ENCODE data around the gene GOPC. TPM values are rescaled to one million over a fixed set of nuclear protein-coding genes. Genes with fewer than 3 reads are reported as not detected.

GOPC gene
- total and polyA plus RNA-seq, 2 of the 4 experiments (the other 2 are of a cell fraction): 23.4 to 23.8 TPM

DNA sequence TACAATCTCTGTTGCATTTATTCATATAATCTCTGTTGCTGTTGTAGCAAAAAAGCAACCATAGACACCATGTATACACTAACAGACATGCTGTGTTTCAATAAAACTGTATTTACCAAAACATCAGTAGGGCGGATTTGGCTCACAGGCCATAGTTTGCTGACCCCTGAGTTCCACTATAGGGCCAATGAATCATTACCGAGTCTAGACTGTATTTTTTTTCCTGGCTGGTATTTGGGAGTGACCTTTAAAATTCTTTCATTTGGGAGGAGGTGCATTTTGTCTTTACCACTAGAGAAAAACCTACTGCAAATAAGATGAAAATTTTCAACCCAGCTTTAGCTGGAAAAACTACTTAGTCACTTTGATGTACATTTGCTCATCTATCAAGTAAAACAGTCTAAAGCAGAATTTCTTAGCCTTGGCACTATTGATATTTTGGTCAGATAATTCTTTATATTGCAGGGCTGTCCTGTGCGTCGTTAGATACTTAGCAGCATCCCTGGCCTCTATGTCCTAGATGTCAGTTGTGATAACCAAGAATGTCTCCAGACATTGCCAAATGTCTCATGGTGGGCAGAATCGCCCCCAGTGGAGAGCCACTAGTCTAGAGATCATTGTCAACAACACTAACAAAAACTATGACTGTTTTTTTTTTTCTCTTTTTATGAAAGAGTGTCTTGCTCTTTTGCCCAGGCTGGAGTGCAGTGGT lies 80.4 kb downstream of the GOPC start:
- Histone ChIP-seq H3K36me3 (ENCODE audit: control insufficient read depth, insufficient read depth, low read length) (peaks cover 9% of the 10 kb centered on the region), H3K4me2 (ENCODE audit: low read depth, low read length) (no peak overlapping the region), H2BK20ac (ENCODE audit: low read depth, low read length) (no peak overlapping the region), H2BK15ac (ENCODE audit: low read depth, low read length) (no peak overlapping the region), H3K18ac (ENCODE audit: low read depth, low read length) (no peak overlapping the region), H2AFZ (replicated peaks; ENCODE audit: low read length, poor library complexity) (no peak overlapping the region), H4K5ac (ENCODE audit: low read depth, low read length) (no peak overlapping the region), H2BK5ac (ENCODE audit: low read depth, low read length, poor library complexity, severe bottlenecking) (no peak overlapping the region), H2AK5ac (ENCODE audit: low read depth, low read length) (no peak overlapping the region), H4K8ac (ENCODE audit: low read depth in 2 of 2, low read length in 2 of 2) (no peak overlapping the region), H3K4ac (ENCODE audit: low read depth, low read length) (no peak overlapping the region), H3K56ac (ENCODE audit: extremely low read depth, insufficient read depth, low read length) (no peak overlapping the region), H3K9me1 (ENCODE audit: insufficient read depth, low read length) (peaks cover 14% of the 10 kb centered on the region), H2BK120ac (ENCODE audit: low read depth, low read length) (no peak overlapping the region), H4K91ac (ENCODE audit: insufficient read depth, low read depth, low read length) (no peak overlapping the region), H3K79me1 (ENCODE audit: low read depth in 1 of 2, low read length in 2 of 2) (peaks cover 17 to 38% of the 10 kb centered on the region in 2 experiments), H3K27me3 (ENCODE audit: control insufficient read depth, insufficient read depth, low read length) (no peaks in the 10 kb centered on the region), H3K14ac (replicated peaks; ENCODE audit: low read depth, low read length) (no peak overlapping the region), H3K23ac (ENCODE audit: low read depth, low read length) (no peak overlapping the region), H3K9me3 (ENCODE audit: control insufficient read depth, insufficient read depth, low read length) (no peaks in the 10 kb centered on the region), H3K27ac (ENCODE audit: insufficient read depth, low read length) (no peak overlapping the region), H3K9ac (ENCODE audit: low read depth, low read length) (no peak overlapping the region), H3K4me3 (ENCODE audit: insufficient read depth, low read depth, low read length) (no peak overlapping the region), H3K4me1 (ENCODE audit: control insufficient read depth, insufficient read depth, low read length) (peaks cover 4% of the 10 kb centered on the region; the same call in 1 of the 2 replicates), H2AK9ac (replicated peaks; ENCODE audit: low read depth, low read length, poor library complexity) (no peak overlapping the region), H4K20me1 (ENCODE audit: insufficient read depth, low read length) (no peaks in the 10 kb centered on the region)
- in situ Hi-C loops (cut with MboI; ENCODE audit: low sequenced_read_pairs) (no loop called here), intact Hi-C loops (cut with micrococcal nuclease) (no loop called here), dilution Hi-C loops (cut with HindIII; ENCODE audit: low sequenced_read_pairs, unreplicated experiment) (no loop called here)
- DNase-seq (no peak), ATAC-seq (ENCODE audit: low read depth) (peak; percentile 40; the same call in 1 of the 2 replicates)
- CTCF ChIA-PET: no interaction called here
- WGBS, 2 experiments (ENCODE audit: extremely low coverage in 2 of 2, insufficient read length in 1 of 2): 80% methylated on average over 2 of the region's 5 CpGs; no CpG with 5 or more reads in 1 of the 2 experiments
- TF ChIP-seq, protein P1, sequence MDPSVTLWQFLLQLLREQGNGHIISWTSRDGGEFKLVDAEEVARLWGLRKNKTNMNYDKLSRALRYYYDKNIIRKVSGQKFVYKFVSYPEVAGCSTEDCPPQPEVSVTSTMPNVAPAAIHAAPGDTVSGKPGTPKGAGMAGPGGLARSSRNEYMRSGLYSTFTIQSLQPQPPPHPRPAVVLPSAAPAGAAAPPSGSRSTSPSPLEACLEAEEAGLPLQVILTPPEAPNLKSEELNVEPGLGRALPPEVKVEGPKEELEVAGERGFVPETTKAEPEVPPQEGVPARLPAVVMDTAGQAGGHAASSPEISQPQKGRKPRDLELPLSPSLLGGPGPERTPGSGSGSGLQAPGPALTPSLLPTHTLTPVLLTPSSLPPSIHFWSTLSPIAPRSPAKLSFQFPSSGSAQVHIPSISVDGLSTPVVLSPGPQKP (IDR thresholded peaks at IDR 0.05; ENCODE audit: borderline replicate concordance, low read depth, low read length): no peak
- TF ChIP-seq CHD1 (IDR thresholded peaks at IDR 0.05; ENCODE audit: low read depth, low read length) (no peak), RCOR1 (IDR thresholded peaks at IDR 0.05; ENCODE audit: insufficient replicate concordance, low read length) (no peak), MAZ (IDR thresholded peaks at IDR 0.05; ENCODE audit: borderline replicate concordance, low read depth, low read length) (no peak), BHLHE40 (IDR thresholded peaks at IDR 0.05; ENCODE audit: low read depth, low read length) (no peak), FOS (IDR thresholded peaks at IDR 0.05; ENCODE audit: low read depth, low read length) (no peak), SMC3 (IDR thresholded peaks at IDR 0.05; ENCODE audit: low read depth, low read length) (no peak), CEBPB (IDR thresholded peaks at IDR 0.05; ENCODE audit: low read depth, low read length) (no peak)
- TF ChIP-seq, protein P2, sequence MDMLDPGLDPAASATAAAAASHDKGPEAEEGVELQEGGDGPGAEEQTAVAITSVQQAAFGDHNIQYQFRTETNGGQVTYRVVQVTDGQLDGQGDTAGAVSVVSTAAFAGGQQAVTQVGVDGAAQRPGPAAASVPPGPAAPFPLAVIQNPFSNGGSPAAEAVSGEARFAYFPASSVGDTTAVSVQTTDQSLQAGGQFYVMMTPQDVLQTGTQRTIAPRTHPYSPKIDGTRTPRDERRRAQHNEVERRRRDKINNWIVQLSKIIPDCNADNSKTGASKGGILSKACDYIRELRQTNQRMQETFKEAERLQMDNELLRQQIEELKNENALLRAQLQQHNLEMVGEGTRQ (IDR thresholded peaks at IDR 0.05; ENCODE audit: low read depth, low read length): no peak
- BruUV-seq (replicated peaks): no TSS peak
- POLR2A ChIA-PET (ENCODE audit: unreplicated experiment): no interaction called here
